SW480 (cell line): Measurements from ENCODE around the gene TSPAN16.
"Not testable (repeated sequence)": the region's sequence is repeated elsewhere in the genome, so short reads cannot be mapped to it uniquely, and the experiment has no call there.

Source experiments
- DNase-seq: peaks from one replicate; pipeline ENCODE4 v3.0.0-alpha.2; 2016; ENCODE audit warnings: low spot score

TSPAN16 gene

DNA sequence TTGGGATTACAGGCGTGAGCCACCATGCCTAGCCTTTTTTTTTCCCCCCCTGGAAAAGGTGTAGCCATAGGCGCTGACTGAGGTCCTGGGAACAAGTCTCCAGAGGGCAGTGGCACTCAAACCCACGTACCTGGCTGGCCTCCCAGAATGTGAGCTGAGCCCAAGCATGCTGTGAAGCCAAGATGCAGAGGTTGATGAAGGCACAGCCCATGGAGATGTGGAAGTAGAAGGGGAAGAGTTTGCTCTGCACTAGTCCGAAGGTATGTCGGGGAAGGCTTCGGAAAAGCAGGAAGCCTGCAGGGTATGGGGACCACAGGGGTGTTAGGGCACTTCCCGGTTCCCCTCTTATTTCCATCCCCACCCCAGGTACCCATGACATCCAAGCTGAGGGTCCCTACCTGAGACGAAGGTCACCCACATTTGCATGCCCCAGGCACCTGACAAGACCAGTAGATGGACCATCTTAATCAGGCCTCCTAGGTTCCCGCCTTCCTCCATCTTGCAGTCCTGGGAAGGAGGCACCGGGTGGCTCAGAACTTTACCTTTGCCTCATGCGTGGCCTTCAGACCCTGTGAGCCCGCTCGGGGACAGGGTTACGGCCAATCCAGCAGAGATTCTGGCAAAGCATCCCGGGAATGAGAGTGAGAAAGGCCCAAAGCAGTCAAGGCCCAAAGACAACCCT is 49.3 kb downstream of the TSPAN16 start:
- no peak for DNase-seq

DNA sequence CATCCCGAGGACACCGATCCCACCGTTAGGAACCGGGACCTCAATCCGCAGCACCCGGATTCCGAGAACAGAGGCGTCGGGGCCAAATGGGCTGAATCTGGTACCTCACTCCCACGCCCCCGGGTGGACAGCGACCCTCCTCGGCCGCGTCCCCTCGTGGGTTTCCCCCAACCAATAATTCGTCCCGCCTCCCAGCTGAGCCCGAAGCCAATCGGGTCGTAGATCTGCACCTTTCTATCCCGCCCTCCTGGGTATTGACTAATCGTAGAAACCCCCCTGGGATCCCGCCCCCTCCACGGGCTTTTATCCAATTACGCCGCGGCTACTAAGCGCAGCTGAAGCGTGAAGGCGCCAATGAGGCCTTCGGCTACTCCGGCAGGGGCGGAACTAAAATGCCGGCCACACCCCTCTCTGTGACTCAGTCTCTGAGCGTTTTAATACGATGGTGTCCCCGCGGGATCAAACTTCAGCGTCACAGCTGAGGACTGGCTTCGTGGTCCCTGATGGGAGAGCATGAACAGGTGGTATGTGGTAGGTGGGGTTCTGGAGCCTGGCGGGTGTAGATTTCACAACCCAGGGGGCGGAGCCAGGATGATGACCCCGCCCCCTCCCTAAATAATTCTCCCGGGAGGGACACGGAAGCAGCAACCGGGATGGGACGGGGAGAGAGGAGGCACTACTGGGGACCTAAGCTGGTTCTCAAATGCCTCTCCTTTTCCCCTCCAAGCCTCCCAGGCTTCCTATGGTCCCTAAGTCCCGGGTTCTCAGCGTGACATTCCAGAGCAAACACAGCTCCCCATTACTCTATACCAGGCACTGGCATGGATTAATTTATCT is 50.4 kb downstream of the TSPAN16 start, which contains the start of the genes CCDC159 and TMEM205:
Gene CCDC159 (plus strand): TSS at position 416 of the 837 bp plus-strand sequence. CDS start 88 bp downstream, at position 504.
Gene TMEM205 (minus strand): TSS at position 165 of the 837 bp plus-strand sequence. CDS start 649 bp downstream, outside the sequence.
- DNase-seq: peak; percentile 99

DNA sequence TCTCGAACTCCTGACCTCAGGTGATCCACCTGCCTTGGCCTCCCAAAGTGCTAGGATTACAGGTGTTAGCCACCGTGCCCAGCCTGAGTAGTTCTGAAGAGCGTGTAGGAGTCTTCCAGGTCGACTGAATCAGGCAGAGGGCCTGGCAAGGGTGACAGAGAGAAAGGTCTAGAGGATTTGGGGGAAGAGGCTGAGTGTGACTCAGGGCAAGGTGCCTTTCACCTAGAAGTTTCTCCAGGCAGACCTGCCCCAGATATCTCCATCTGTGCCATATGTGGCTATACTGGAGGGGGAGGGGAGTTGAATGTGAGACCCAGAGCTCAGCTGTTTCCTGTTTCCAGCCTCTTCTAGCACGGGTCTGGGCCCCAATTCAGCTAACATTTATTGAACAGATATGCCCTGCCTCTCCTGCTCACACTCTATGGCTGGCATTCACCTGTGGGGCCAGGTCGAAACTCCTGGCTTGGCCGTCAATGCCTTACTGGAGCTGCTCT is 51.6 kb downstream of the TSPAN16 start:
- no peak for DNase-seq

DNA sequence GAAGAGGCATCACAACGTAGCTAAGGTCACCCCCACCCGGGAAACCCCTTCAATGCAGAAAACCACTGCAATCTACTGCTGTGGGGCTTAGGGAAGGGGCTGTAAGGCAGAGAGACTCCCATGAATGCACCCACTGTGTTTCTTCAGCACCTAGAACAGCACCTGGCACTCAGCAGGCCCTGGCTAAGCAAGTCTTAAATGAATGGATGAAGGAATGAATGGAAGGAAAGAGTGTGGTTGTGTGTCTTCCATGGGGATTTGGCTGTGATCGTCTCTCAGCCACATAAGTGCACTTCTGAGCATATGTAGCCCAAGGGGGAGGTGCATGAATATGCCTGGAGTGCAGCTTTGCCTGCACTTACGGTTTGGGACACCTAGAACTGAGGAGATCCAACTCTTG is 53.2 kb downstream of the TSPAN16 start:
- DNase-seq: no peak

DNA sequence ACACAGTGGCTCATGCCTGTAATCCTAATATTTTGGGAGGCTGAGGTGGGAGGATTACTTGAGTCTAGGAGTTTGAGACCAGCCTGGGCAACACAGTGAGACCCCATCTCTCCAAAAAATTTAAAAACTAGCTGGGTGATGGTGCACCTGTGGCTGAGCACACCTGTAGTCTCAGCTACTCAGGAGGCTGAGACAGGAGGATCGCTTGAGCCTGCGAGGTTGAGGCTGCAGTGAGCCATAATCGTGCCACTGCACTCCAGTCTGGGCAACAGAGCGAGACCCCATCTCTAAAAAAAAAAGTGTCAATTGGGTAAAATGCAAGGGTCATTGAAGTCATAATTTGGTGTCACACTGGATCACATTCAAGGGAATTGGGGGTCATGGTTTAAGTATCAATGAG is 58.1 kb downstream of the TSPAN16 start:
- not testable (repeated sequence) for DNase-seq

DNA sequence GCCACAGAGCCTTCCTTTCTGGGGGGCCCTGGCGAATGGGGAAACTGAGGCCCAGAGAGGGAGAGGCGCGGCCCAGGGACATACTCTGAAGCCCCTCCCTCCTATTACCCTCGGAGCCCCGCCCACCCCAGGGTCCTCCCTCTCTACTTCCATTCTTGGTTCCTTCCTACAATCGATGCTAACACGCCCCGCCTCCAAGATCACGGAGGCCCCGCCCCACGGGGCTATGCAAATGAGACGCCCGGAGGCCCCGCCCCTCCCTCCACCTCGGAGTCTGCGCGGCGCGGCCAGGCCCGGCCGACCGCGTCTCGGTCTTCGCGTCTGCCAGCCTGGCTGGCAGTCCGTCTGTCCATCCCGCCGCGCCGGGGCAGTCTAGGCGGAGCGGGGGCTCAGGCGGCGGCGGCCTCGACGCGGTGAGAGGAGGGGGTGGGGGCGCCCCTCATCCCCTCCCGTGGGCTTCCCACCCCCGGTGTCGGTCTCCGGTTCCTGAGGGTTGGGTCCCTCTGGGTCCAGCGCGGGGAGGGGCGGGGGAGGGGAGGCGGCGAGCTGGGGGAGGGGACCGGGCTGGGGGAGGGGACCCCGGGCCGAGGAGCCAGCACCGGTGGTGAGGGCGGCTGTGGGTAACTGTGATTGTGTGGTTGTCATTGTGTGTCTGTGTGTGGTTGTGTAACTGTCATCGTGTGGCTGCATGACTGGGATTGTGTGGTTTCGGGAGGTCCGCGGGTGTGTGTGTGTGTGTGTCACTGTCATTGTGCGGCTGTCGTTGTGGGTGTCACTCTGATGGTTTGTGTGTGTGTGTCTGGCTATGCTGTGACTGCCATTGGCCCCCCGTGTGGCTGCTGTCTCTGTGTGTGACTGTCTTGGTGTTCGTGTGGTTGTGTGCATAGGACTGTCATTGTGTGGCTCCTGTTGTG is 59.5 kb downstream of the TSPAN16 start, which contains the start of gene PLPPR2:
Gene PLPPR2 (plus strand): TSS at position 273 of the 914 bp plus-strand sequence. CDS start 2,242 bp downstream, outside the sequence.
- peak; percentile 79 for DNase-seq

DNA sequence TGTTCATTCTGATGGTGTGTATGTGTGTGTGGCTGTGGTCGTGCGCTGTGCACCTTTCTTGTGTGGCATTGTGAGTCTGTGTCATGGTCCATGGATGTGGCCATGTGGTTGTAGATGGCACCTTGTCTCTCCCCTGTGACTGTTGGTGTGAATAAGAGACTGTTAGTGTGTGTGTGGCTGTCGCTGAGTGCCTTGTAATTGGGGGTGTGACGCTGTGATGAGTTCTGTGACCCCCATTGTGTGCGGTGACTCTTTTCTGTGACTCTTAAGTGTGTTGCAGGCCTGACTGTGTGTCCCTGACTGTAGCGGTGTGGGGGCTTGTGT is 60.1 kb downstream of the TSPAN16 start:
- DNase-seq: no peak

DNA sequence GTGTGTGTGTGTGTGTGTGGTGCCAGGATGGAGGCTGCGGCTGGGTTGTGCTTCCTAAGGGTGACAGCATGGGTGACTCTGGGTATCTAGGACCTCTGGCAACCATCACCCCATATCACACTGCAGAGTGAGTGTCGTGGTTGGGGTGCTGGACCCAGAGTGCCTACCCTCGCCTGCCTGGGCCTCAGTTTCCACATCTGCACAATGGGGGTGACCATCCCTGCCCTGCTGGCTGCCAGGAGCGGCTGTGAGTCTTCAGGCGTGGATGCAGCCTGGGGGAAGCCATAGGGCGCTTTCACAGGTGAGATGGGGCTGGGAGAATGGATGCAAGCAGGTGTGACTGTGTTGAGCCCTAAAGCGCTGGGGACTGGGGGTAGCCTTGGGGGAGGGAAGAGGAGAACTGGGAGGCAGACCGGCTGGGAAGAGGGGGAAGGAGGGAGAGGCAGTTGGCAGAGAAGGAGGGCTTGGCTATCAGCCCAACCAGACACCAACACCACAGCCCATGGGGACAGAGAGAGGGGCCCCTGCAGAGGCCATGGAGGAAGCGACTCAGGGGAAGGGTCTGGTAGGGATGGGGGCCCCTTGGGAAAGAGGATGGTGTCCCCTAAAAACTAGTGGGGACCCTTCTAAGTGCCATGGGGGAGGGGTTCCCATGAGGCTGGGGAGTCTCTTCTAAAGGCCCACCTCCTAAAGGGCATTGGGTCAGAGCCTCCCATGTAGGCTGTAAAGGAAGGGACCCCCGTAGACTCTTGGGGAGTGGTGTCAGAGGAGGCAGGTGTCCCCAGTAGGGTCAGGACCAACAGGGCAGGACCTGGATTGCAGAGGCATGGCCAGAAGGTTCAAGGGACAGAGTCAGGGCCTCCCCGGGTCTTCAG is 61.0 kb downstream of the TSPAN16 start:
- no peak for DNase-seq

DNA sequence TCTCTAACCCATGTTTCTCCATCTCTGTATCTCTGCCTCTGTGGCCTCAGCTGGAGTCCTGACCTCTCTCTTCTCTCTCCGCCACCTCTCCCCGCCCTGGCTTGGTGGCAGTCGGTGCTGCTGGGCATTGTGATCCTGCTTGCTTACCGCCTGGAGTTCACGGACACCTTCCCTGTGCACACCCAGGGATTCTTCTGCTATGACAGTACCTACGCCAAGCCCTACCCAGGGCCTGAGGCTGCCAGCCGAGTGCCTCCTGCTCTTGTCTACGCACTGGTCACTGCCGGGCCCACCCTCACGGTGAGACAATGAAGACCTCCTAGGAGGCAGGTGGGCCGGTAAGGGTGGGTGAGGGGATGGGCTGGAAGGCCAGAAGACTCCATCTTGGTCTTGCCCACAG is 63.5 kb downstream of the TSPAN16 start:
- no peak for DNase-seq

DNA sequence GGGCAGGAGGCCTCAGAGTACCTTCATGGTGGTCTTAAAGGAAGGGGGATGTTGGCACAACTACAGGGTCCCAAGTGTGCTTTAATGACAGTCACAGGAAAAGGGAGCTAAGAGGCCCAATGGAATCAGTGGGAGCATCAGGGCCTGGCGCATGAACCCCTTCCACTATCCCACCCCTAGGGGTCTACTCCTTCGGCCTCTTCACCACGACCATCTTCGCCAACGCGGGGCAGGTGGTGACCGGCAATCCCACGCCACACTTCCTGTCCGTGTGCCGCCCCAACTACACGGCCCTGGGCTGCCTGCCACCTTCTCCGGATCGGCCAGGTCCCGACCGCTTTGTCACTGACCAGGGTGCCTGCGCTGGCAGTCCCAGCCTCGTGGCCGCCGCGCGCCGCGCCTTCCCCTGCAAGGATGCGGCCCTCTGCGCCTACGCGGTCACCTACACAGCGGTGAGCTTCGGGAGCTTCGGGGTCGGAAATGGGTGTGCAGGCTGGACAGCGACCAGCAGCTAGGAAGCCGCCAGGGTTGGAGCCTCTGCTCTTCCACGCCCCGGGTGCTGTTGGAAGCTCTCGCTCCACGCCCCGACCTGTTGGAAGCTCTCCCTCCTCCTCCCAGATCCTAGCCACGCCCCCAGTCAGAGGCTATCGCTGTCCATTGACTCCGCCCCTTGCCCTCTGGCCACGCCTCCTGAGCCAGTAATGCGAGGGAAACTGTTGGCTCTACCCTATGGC is 65.2 kb downstream of the TSPAN16 start:
- peak; percentile 84 for DNase-seq

DNA sequence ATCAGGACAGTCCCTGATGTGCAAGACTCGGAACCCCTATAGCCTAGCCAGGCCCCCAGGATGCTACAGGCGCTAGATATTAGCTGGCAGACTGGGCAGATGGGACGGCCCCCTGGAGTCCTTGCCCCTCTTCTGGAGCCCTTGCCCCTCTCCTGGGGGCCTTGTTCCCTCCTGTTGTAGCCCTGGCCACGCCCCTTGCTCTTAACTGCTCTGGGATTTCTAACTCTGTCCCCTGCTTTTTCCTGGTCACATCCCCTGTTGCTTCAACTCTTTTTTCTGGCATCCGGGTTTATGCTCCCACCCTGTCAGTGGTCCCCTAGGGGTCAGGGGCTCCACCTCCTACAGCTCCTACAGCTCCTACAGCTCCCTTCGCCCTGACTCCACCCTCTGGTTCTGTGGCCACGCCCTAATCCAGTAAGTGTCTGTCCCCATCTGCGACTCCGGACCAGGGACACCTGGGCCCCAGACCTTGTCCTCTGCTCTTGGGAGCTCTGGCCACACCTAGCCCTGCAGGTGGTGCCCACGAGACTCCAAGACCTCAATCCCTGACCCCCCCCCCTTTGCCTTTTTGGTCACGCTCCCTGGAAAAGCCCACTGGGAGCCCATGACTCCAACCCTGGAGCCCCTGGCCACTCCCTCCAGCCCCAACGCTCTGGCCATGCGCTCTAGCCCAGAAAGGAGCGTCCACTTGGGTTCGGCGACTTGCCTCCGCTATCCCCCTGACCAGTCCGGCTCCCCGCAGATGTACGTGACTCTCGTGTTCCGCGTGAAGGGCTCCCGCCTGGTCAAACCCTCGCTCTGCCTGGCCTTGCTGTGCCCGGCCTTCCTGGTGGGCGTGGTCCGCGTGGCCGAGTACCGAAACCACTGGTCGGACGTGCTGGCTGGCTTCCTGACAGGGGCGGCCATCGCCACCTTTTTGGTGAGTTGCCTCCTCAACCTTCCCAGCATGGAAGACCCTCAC is 66.1 kb downstream of the TSPAN16 start:
- DNase-seq: no peak

DNA sequence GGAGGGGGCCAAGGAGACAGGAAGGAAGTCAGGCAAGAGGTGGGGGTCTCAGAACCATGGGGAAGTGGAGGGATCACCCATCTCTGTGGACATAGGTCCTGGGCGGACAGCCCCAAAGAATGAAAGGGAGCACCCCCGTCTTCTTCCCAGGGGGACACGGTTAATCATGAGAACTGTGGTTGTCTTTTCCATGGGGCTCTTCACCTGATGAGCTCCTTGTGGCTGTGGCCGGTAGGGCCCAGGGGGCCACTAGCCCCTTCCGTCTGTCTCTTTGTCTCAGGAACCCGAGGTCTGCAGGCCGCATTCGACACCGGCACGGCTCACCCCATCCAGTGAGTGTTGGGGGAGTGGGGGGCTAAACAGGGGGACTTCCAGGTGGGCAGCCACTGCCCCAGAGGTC is 67.9 kb downstream of the TSPAN16 start:
- no peak for DNase-seq

DNA sequence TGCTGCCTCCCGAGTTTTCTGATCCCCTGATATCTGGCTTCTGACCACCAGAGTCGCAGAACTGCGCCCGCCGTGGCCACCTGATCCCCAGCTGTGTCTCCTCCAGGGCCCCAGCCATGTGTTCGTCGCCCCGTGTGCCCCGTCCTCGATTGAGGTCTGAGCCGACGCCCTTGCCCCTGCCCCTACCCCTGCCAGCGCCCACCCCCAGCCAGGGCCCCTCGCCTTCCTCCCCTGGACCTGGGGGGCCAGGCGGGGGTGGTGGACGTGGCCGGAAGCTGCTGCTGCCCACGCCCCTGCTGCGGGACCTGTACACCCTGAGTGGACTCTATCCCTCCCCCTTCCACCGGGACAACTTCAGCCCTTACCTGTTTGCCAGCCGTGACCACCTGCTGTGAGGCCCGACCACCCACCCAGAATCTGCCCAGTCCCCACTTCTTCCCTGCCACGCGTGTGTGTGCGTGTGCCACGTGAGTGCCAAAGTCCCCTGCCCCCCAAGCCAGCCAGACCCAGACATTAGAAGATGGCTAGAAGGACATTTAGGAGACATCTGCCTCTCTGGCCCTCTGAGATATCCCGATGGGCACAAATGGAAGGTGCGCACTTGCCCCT is 68.4 kb downstream of the TSPAN16 start:
- no peak for DNase-seq

DNA sequence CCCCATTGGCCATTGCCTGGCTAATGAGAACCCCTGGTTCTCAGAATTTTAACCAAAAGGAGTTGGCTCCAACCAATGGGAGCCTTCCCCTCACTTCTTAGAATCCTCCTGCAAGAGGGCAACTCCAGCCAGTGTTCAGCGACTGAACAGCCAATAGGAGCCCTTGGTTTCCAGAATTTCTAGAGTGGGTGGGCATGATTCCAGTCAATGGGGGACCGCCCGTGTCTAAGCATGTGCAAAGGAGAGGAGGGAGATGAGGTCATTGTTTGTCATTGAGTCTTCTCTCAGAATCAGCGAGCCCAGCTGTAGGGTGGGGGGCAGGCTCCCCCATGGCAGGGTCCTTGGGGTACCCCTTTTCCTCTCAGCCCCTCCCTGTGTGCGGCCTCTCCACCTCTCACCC is 69.0 kb downstream of the TSPAN16 start:
- no peak for DNase-seq
